K562 (cell line): Measurements from ENCODE around the gene PRR19. TPM values are rescaled to one million over a fixed set of nuclear protein-coding genes. Genes with fewer than 3 reads are reported as not detected.
A peak's percentile ranks its signal among the peaks of the same experiment; 100 is the strongest.

Experiments
- ATAC-seq: fragments of 200-7000 bp; cut with Tn5 transposase; 3 replicates; pipeline ENCODE4 v1.9.1; 2020; ENCODE audit warnings: moderate library complexity
- BruUV-seq: library from RNA; stranded (reverse); fragments of 400-500 nt; replicated peaks from 2 replicates; lab custom pipeline; 2021; lab: Mats Ljungman, UMichigan
- CTCF ChIA-PET: fragments of 300-600 bp; formaldehyde crosslinking; extraction: SDS; loops from one replicate; lab custom pipeline; 2021; ENCODE audit warnings: low intra/inter-chr PET ratio; lab: Yijun Ruan, JAX
- POLR2A ChIA-PET: fragments of 300-600, 350-650 bp; sonication (Branson Sonifier 250); formaldehyde crosslinking; extraction: SDS; loops from one replicate; lab custom pipeline; 2021; ENCODE audit warnings: antibody characterized with exemption, inconsistent platforms; lab: Yijun Ruan, JAX
- DNase-seq, 4 experiments: peaks; one replicate each; pipeline versions ENCODE4 v3.0.0 to v3.0.0-alpha.2; 2011 to 2018; ENCODE audit warnings: low spot score in 3 of 4, mixed read lengths in 3 of 4; ENCODE audit errors: extremely low read depth in 1 of 4
- FAIRE-seq: peaks from 2 replicates; lab custom pipeline; 2011; peaks lifted over from hg19 to GRCh38; lab: Jason Lieb, UNC
- H2AFZ ChIP-seq: 2 replicates; pipeline ENCODE4 v1.6.0; 2011; ENCODE audit warnings: low read depth, low read length, control low read depth, inconsistent platforms
- H3K27ac ChIP-seq: fragments of 200-600 bp; 3 replicates; pipeline ENCODE4 v1.8.0; 2011; ENCODE audit warnings: low read depth, mild to moderate bottlenecking, control low read depth, inconsistent platforms, low read length, moderate library complexity, mixed read lengths; ENCODE audit errors: extremely low read depth
- H3K27me3 ChIP-seq, 2 experiments: fragments of 300-600 bp in 1 of 2; 2 replicates in 1 of 2; 3 replicates in 1 of 2; pipeline versions ENCODE4 v1.6.0 to v1.8.0; 2011; ENCODE audit warnings: inconsistent platforms in 2 of 2, low read length in 2 of 2, mild to moderate bottlenecking in 1 of 2, mixed read lengths in 1 of 2, moderate library complexity in 1 of 2; ENCODE audit not compliant: control insufficient read depth in 2 of 2, insufficient read depth in 2 of 2
- H3K36me3 ChIP-seq: fragments of 300-600 bp; 3 replicates; pipeline ENCODE4 v1.8.0; 2011; ENCODE audit warnings: mild to moderate bottlenecking, low read length, inconsistent platforms; ENCODE audit not compliant: control insufficient read depth, insufficient read depth
- H3K4me1 ChIP-seq, 2 experiments: fragments of 200-600 bp in 1 of 2; replicated peaks in 1 of 2; 2 replicates in 1 of 2; 3 replicates in 1 of 2; pipeline versions ENCODE4 v1.5.1 to v1.8.0; 2011; ENCODE audit warnings: inconsistent platforms in 2 of 2, low read length in 2 of 2, mild to moderate bottlenecking in 1 of 2, mixed read lengths in 1 of 2, moderate library complexity in 1 of 2; ENCODE audit not compliant: control insufficient read depth in 2 of 2, insufficient read depth in 2 of 2
- H3K4me2 ChIP-seq: 2 replicates; pipeline ENCODE4 v1.6.1; 2011; ENCODE audit warnings: low read length, control low read depth, inconsistent platforms, mixed read lengths; ENCODE audit not compliant: insufficient read depth
- H3K4me3 ChIP-seq: fragments of 200-600 bp; sonication (generic), shearing (Covaris generic); 2 replicates; pipeline ENCODE4 v1.5.1; 2016; ENCODE audit warnings: control low read depth, inconsistent platforms
- H3K79me2 ChIP-seq: fragments of 200-600 bp; 3 replicates; pipeline ENCODE4 v1.8.0; 2011; ENCODE audit warnings: low read length, inconsistent platforms; ENCODE audit not compliant: control insufficient read depth, insufficient read depth
- H3K9ac ChIP-seq, 2 experiments: 2 replicates each; pipeline versions ENCODE4 v1.6.0 to v1.6.1; 2011; ENCODE audit warnings: low read depth in 2 of 2, low read length in 2 of 2, control low read depth in 1 of 2, inconsistent platforms in 1 of 2, mild to moderate bottlenecking in 1 of 2, mixed read lengths in 1 of 2; ENCODE audit not compliant: insufficient read depth in 1 of 2
- H3K9me1 ChIP-seq: one replicate; pipeline ENCODE4 v1.6.0; 2011; ENCODE audit warnings: inconsistent platforms, mild to moderate bottlenecking, low read length, moderate library complexity; ENCODE audit not compliant: control insufficient read depth, insufficient read depth
- H3K9me3 ChIP-seq: replicated peaks from 2 replicates; pipeline ENCODE4 v1.5.1; 2011; ENCODE audit warnings: low read depth, low read length, inconsistent platforms; ENCODE audit not compliant: control insufficient read depth, insufficient read depth
- H4K20me1 ChIP-seq: replicated peaks from 2 replicates; pipeline ENCODE4 v1.6.1; 2011; ENCODE audit warnings: low read length, inconsistent platforms, mixed read lengths; ENCODE audit not compliant: control insufficient read depth, insufficient read depth
- ZBTB40 ChIP-seq, 2 experiments: fragments of 450-650 bp in 1 of 2; sonication (generic) in 1 of 2; formaldehyde crosslinking in 1 of 2; IDR thresholded peaks; 2 replicates each; pipeline versions ENCODE4 v1.7.1 to v1.9.0; 2016 to 2022; ENCODE audit warnings: inconsistent platforms in 1 of 2, mild to moderate bottlenecking in 1 of 2, missing genetic modification reagents in 1 of 2
- ZNF778 ChIP-seq: fragments of 450-650 bp; formaldehyde crosslinking; IDR thresholded peaks from 2 replicates; pipeline ENCODE4 v1.4.0; 2020; ENCODE audit warnings: mild to moderate bottlenecking, moderate library complexity
- WGBS: fragments of 100-300 bp; shearing (Covaris generic); methylation state at CpG from one replicate; pipeline ENCODE4 v1.1.6; 2016; ENCODE audit warnings: low coverage, mixed read lengths; ENCODE audit not compliant: insufficient coverage; ENCODE audit errors: missing lambda C conversion rate; 5-methylcytosine and 5-hydroxymethylcytosine counted together
- in situ Hi-C: fragments of 300-500 bp; cut with MboI; formaldehyde crosslinking; loops from 4 replicates; pipeline ENCODE4 v1.15.0; 2018; ENCODE audit warnings: inconsistent platforms, mixed read lengths
- intact Hi-C: fragments of 100-400 bp; cut with micrococcal nuclease; formaldehyde crosslinking; loops from 2 replicates; pipeline ENCODE4 v1.14.2; 2022
- polyA plus RNA-seq, 8 experiments: library from polyadenylated mRNA; depleted of rRNA in 4 of 8; stranded (reverse) in 5 of 8; unstranded in 3 of 8; fragments of >200 nt; fragmentation: Nextera tagmentation in 2 of 8; fragmentation: Illumina TruSeq in 1 of 8; extraction: Ambion mirVana in 2 of 8; extraction: Trizol in 1 of 8; gene quantifications; 2 replicates each; pipeline versions ENCODE4 v1.2.1 to v1.2.3, GENCODE V29; 2011 to 2014; ENCODE audit warnings: inconsistent platforms in 1 of 8, missing spikeins in 1 of 8
- total RNA-seq, 7 experiments: library from RNA; depleted of rRNA in 6 of 7; stranded (reverse); fragments of >200 nt in 6 of 7; fragmentation: Illumina TruSeq in 2 of 7; extraction: Trizol in 2 of 7; gene quantifications; 2 replicates each; pipeline versions ENCODE4 v1.2.1 to v1.2.3, GENCODE V29; 2011 to 2021; ENCODE audit warnings: low replicate concordance in 1 of 7
- TF ChIP-seq, protein P1 (sequence below), 3 experiments: IDR thresholded peaks in 2 of 3; conservative IDR thresholded peaks in 1 of 3; 2 replicates each; pipeline ENCODE4 v1.5.1; 2011 to 2012; ENCODE audit warnings: low read length in 3 of 3, mild to moderate bottlenecking in 3 of 3, control low read depth in 2 of 3, improper control_type of control experiment in 1 of 3, inconsistent platforms in 1 of 3, low read depth in 1 of 3, mixed read lengths in 1 of 3, moderate library complexity in 1 of 3; ENCODE audit not compliant: insufficient read depth in 2 of 3

The PRR19 gene
- total and polyA plus RNA-seq, 9 of the 15 experiments (the other 6 are each of a cell fraction or from before 2014, with no cell fraction given): 0.10 to 1.6 (median 0.54) TPM

GRCh38 chr19:42313840-42314755 lies 12.2 kb downstream of the PRR19 start:
- Histone ChIP-seq H3K27me3 (no peaks in the 10 kb centered on the region), H3K9me1 (no peaks in the 10 kb centered on the region), H3K4me2 (peak overlapping the region; percentile 72; the same call in 1 of the 2 replicates), H3K9ac (peak overlapping the region in 1 of 2 experiments; percentile 88; a peak in 2 of 4 replicates), H3K79me2 (no peaks in the 10 kb centered on the region), H4K20me1 (no peaks in the 10 kb centered on the region), H3K27ac (no peak overlapping the region), H3K4me1 (peaks cover 15 to 53% of the 10 kb centered on the region in 2 experiments; a peak in 3 of 5 replicates), H3K4me3 (peak overlapping the region; percentile 51; the same call in 1 of the 2 replicates), H3K36me3 (no peaks in the 10 kb centered on the region), H2AFZ (no peak overlapping the region), H3K9me3 (no peaks in the 10 kb centered on the region)
- 24% methylated on average over 23 of the region's 26 CpGs for WGBS
- DNase-seq: no peak
- ChIA-PET POLR2A (interaction anchor here (0.6 to 1.0 kb wide), 3 partner anchors 11 to 338 kb away, joined by 3 to 4 read pairs (median 3); partner anchors contain the start of gene PAFAH1B3), CTCF (interaction anchor here (0.9 kb wide), 1 partner anchor 11 kb away, joined by 4 read pairs; no protein-coding TSS in a partner anchor)
- ATAC-seq: no peak
- no TSS peak for BruUV-seq
- no peak for FAIRE-seq
- intact Hi-C loops: no loop called here
- in situ Hi-C loops: no loop called here
- no peak for TF ChIP-seq ZNF778
- TF ChIP-seq, protein P1, sequence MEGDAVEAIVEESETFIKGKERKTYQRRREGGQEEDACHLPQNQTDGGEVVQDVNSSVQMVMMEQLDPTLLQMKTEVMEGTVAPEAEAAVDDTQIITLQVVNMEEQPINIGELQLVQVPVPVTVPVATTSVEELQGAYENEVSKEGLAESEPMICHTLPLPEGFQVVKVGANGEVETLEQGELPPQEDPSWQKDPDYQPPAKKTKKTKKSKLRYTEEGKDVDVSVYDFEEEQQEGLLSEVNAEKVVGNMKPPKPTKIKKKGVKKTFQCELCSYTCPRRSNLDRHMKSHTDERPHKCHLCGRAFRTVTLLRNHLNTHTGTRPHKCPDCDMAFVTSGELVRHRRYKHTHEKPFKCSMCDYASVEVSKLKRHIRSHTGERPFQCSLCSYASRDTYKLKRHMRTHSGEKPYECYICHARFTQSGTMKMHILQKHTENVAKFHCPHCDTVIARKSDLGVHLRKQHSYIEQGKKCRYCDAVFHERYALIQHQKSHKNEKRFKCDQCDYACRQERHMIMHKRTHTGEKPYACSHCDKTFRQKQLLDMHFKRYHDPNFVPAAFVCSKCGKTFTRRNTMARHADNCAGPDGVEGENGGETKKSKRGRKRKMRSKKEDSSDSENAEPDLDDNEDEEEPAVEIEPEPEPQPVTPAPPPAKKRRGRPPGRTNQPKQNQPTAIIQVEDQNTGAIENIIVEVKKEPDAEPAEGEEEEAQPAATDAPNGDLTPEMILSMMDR (IDR thresholded peaks at IDR 0.05 in 2 of 3, conservative IDR thresholded peaks at IDR 0.05 in 1 of 3; ENCODE audit: insufficient read depth in 2 of 3, low read depth in 1 of 3, low read length in 3 of 3): peak in 2 of 3 experiments; percentile 11 to 12; a peak in 3 of 6 replicates
- 0 out of 2 replicates have a peak, but pooled peaks have one; percentile 0 for TF ChIP-seq ZBTB40 (IDR thresholded peaks at IDR 0.05)
- no peak for TF ChIP-seq ZBTB40 (CRISPR knock-in tag; IDR thresholded peaks at IDR 0.05)
